GM23248 (cell line): ENCODE measurements around the gene CIROP. TPM values are rescaled to one million over a fixed set of nuclear protein-coding genes. Genes with fewer than 3 reads are reported as not detected.

Source experiments
- DNase-seq: peaks from one replicate; pipeline ENCODE4 v3.0.0-alpha.2; 2015
- H2AFZ ChIP-seq: fragments of 200-600 bp; sonication (generic); 2 replicates; pipeline ENCODE4 v1.6.1; 2016; ENCODE audit warnings: antibody characterized with exemption
- H3F3A ChIP-seq: fragments of 200-600 bp; sonication (generic); 2 replicates; pipeline ENCODE4 v1.6.1; 2016; ENCODE audit warnings: mild to moderate bottlenecking, antibody characterized with exemption, mixed run types; ENCODE audit not compliant: insufficient read depth
- H3K27ac ChIP-seq: fragments of 200-600 bp; sonication (generic); 2 replicates; pipeline ENCODE4 v1.5.1; 2016; ENCODE audit warnings: mild to moderate bottlenecking
- H3K27me3 ChIP-seq: fragments of 200-600 bp; sonication (generic); replicated peaks from 2 replicates; pipeline ENCODE4 v1.6.1; 2016; ENCODE audit warnings: mild to moderate bottlenecking; ENCODE audit not compliant: insufficient read depth
- H3K36me3 ChIP-seq: fragments of 200-600 bp; sonication (generic); 2 replicates; pipeline ENCODE4 v1.6.1; 2016; ENCODE audit warnings: low read depth, mild to moderate bottlenecking
- H3K4me1 ChIP-seq: fragments of 200-600 bp; sonication (generic); 2 replicates; pipeline ENCODE4 v1.6.1; 2016; ENCODE audit warnings: mild to moderate bottlenecking; ENCODE audit not compliant: insufficient read depth
- H3K4me2 ChIP-seq: fragments of 200-600 bp; sonication (generic); one replicate; pipeline ENCODE4 v1.6.1; 2016; ENCODE audit warnings: mild to moderate bottlenecking; ENCODE audit not compliant: unreplicated experiment
- H3K4me3 ChIP-seq: fragments of 200-600 bp; sonication (generic); 2 replicates; pipeline ENCODE4 v1.5.1; 2016; ENCODE audit warnings: mild to moderate bottlenecking
- H3K79me2 ChIP-seq: fragments of 200-600 bp; sonication (generic); 2 replicates; pipeline ENCODE4 v1.6.1; 2016; ENCODE audit warnings: mild to moderate bottlenecking; ENCODE audit not compliant: insufficient read depth
- H3K9ac ChIP-seq: fragments of 200-600 bp; sonication (generic); 2 replicates; pipeline ENCODE4 v1.6.1; 2016; ENCODE audit warnings: mild to moderate bottlenecking
- H3K9me2 ChIP-seq: fragments of 200-600 bp; sonication (generic); 2 replicates; pipeline ENCODE4 v1.6.1; 2016; ENCODE audit warnings: mixed run types, mild to moderate bottlenecking, moderate library complexity; ENCODE audit not compliant: insufficient read depth
- H3K9me3 ChIP-seq: fragments of 200-600 bp; sonication (generic); one replicate; pipeline ENCODE4 v1.6.1; 2017; ENCODE audit warnings: low read depth
- H4K20me1 ChIP-seq: fragments of 200-600 bp; sonication (generic); 2 replicates; pipeline ENCODE4 v1.6.0; 2016; ENCODE audit not compliant: insufficient read depth
- EZH2 ChIP-seq: fragments of 200-600 bp; sonication (generic); IDR thresholded peaks from 2 replicates; pipeline ENCODE4 v1.6.1; 2018; ENCODE audit warnings: antibody characterized with exemption, mild to moderate bottlenecking; ENCODE audit not compliant: insufficient read depth, poor library complexity, severe bottlenecking
- EZH2phosphoT487 ChIP-seq: fragments of 200-600 bp; sonication (generic); IDR thresholded peaks from 2 replicates; pipeline ENCODE4 v1.6.1; 2018; ENCODE audit warnings: antibody characterized with exemption, moderate library complexity, mild to moderate bottlenecking, low read depth; ENCODE audit not compliant: insufficient read depth
- WGBS, 2 experiments: methylation state at CpG; one replicate each; pipeline ENCODE4 v1.1.6; 2015 to 2017; ENCODE audit warnings: low lambda C conversion rate in 2 of 2, low coverage in 1 of 2; ENCODE audit errors: missing lambda C conversion rate in 2 of 2; 5-methylcytosine and 5-hydroxymethylcytosine counted together
- in situ Hi-C: fragments of 300-500 bp; cut with MboI; formaldehyde crosslinking; loops from 2 replicates; pipeline ENCODE4 v1.15.0; 2020
- polyA plus RNA-seq: library from polyadenylated mRNA; unstranded; fragments of >200 nt; fragmentation: Nextera tagmentation; extraction: Ambion mirVana; gene quantifications from 2 replicates; pipeline ENCODE4 v1.2.1, GENCODE V29; 2016
- total RNA-seq: library from RNA; depleted of rRNA; stranded (reverse); fragments of >200 nt; shearing (Covaris generic); gene quantifications from 2 replicates; pipeline ENCODE4 v1.2.3, GENCODE V29; 2014

Gene CIROP
- total and polyA plus RNA-seq, 2 experiments from 2014 or later: not detected

GRCh38 chr14:23078692-23079116, 26.1 kb downstream of the CIROP start:
- H3K4me1 ChIP-seq: peaks cover 45% of the 10 kb centered on the region
- 0% methylated on average over 2 of the region's 2 CpGs for WGBS, 2 experiments
- peaks cover 69% of the 10 kb centered on the region for H3K36me3 ChIP-seq
- H3K9me3 ChIP-seq: no peaks in the 10 kb centered on the region
- no peaks in the 10 kb centered on the region for H3K9me2 ChIP-seq
- H3K4me3 ChIP-seq: peak overlapping the region; percentile 36
- H3K27me3 ChIP-seq: no peaks in the 10 kb centered on the region
- in situ Hi-C loops: no loop called here
- TF ChIP-seq EZH2: no peak
- TF ChIP-seq EZH2phosphoT487: no peak
- H2AFZ ChIP-seq: no peak overlapping the region
- H3K79me2 ChIP-seq: peaks cover 71% of the 10 kb centered on the region
- no peaks in the 10 kb centered on the region for H4K20me1 ChIP-seq
- H3K4me2 ChIP-seq: peak overlapping the region; percentile 75
- H3F3A ChIP-seq: peaks cover 58% of the 10 kb centered on the region
- H3K27ac ChIP-seq: peak overlapping the region; percentile 96
- peak overlapping the region; percentile 79 for H3K9ac ChIP-seq
- DNase-seq: peak; percentile 98

GRCh38 chr14:23077962-23078361, 26.8 kb downstream of the CIROP start:
- TF ChIP-seq EZH2phosphoT487 (no peak), EZH2 (no peak)
- H3K9ac ChIP-seq: peak overlapping the region; percentile 79
- in situ Hi-C loops: no loop called here

GRCh38 chr14:23076785-23077408, 27.9 kb downstream of the CIROP start:
- H3K27me3 ChIP-seq: no peaks in the 10 kb centered on the region
- in situ Hi-C loops: no loop called here
- H3K79me2 ChIP-seq: peaks cover 71% of the 10 kb centered on the region
- peak overlapping the region; percentile 96; the same call in 1 of the 2 replicates for H3K27ac ChIP-seq
- no peak overlapping the region for H3K4me3 ChIP-seq
- WGBS, 2 experiments: 61 to 67% methylated on average over 5 of the region's 5 CpGs
- peak overlapping the region; percentile 79; the same call in 1 of the 2 replicates for H3K9ac ChIP-seq
- no peak overlapping the region for H3K4me2 ChIP-seq
- H4K20me1 ChIP-seq: no peaks in the 10 kb centered on the region
- TF ChIP-seq EZH2 (no peak), EZH2phosphoT487 (no peak)
- H3K9me3 ChIP-seq: no peaks in the 10 kb centered on the region
- H3K9me2 ChIP-seq: no peaks in the 10 kb centered on the region
- H3K4me1 ChIP-seq: peaks cover 49% of the 10 kb centered on the region
- peaks cover 58% of the 10 kb centered on the region for H3K36me3 ChIP-seq
- no peak overlapping the region for H2AFZ ChIP-seq
- peaks cover 71% of the 10 kb centered on the region for H3F3A ChIP-seq
- peak; percentile 59 for DNase-seq

More at GRCh38 chr14:23077962-23078361, 26.8 kb downstream of the CIROP start:
- Histone ChIP-seq H3K9me3 (no peaks in the 10 kb centered on the region), H3K36me3 (peaks cover 65% of the 10 kb centered on the region), H4K20me1 (no peaks in the 10 kb centered on the region), H3K27me3 (no peaks in the 10 kb centered on the region), H3K27ac (peak overlapping the region; percentile 96), H3K4me2 (peak overlapping the region; percentile 68), H3K9me2 (no peaks in the 10 kb centered on the region), H3F3A (peaks cover 65% of the 10 kb centered on the region), H3K79me2 (peaks cover 71% of the 10 kb centered on the region), H3K4me3 (peak overlapping the region; percentile 27), H3K4me1 (peaks cover 45% of the 10 kb centered on the region), H2AFZ (no peak overlapping the region)
- WGBS, 2 experiments: 49 to 56% methylated on average over 5 of the region's 5 CpGs
- DNase-seq: peak; percentile 35

GRCh38 chr14:23074906-23075305, 29.9 kb downstream of the CIROP start:
- H3K4me2 ChIP-seq: no peak overlapping the region
- H3K4me1 ChIP-seq: peaks cover 37% of the 10 kb centered on the region
- no peak for DNase-seq
- H3K27me3 ChIP-seq: no peaks in the 10 kb centered on the region
- TF ChIP-seq EZH2phosphoT487 (no peak), EZH2 (no peak)
- H3F3A ChIP-seq: peaks cover 62% of the 10 kb centered on the region
- no peaks in the 10 kb centered on the region for H3K9me3 ChIP-seq
- H2AFZ ChIP-seq: no peak overlapping the region
- H3K9me2 ChIP-seq: no peaks in the 10 kb centered on the region
- WGBS, 2 experiments: 97 to 100% methylated on average over 1 of the region's 1 CpG
- peaks cover 38% of the 10 kb centered on the region for H3K36me3 ChIP-seq
- peaks cover 81% of the 10 kb centered on the region for H3K79me2 ChIP-seq
- no peak overlapping the region for H3K9ac ChIP-seq
- H3K27ac ChIP-seq: no peak overlapping the region
- in situ Hi-C loops: no loop called here
- no peak overlapping the region for H3K4me3 ChIP-seq
- H4K20me1 ChIP-seq: no peaks in the 10 kb centered on the region
